Neural crest cell (in vitro differentiated cells): ENCODE measurements around the gene DESI1. TPM values are rescaled to one million over a fixed set of nuclear protein-coding genes. Genes with fewer than 3 reads are reported as not detected.
"Not testable (repeated sequence)": the region's sequence is repeated elsewhere in the genome, so short reads cannot be mapped to it uniquely, and the experiment has no call there.

Source experiments
- DNase-seq: peaks from one replicate; pipeline ENCODE4 v3.0.0; 2021; ENCODE audit warnings: low read depth, mixed read lengths, low spot score
- H3K27ac Mint-ChIP-seq: one replicate; pipeline ENCODE4 v1.8.0; 2021; ENCODE audit warnings: mild to moderate bottlenecking, mixed read lengths; ENCODE audit not compliant: unreplicated experiment
- H3K27me3 Mint-ChIP-seq: 2 replicates; pipeline ENCODE4 v1.8.0; 2021; ENCODE audit warnings: low read depth, mild to moderate bottlenecking, mixed read lengths
- H3K36me3 Mint-ChIP-seq: 2 replicates; pipeline ENCODE4 v1.8.0; 2021; ENCODE audit warnings: low read depth, mild to moderate bottlenecking, mixed read lengths
- H3K4me1 Mint-ChIP-seq: 2 replicates; pipeline ENCODE4 v1.8.0; 2021; ENCODE audit warnings: mixed read lengths
- H3K4me3 Mint-ChIP-seq: one replicate; pipeline ENCODE4 v1.8.0; 2021; ENCODE audit warnings: mild to moderate bottlenecking, mixed read lengths
- H3K9me3 Mint-ChIP-seq: 2 replicates; pipeline ENCODE4 v1.8.0; 2021; ENCODE audit warnings: mixed read lengths
- CTCF ChIP-seq: fragments of 200-600 bp; sonication (generic); conservative IDR thresholded peaks from 2 replicates; pipeline ENCODE4 v1.5.0; 2021; ENCODE audit warnings: antibody characterized with exemption, mild to moderate bottlenecking
- total RNA-seq: library from RNA; stranded (reverse); gene quantifications from 2 replicates; pipeline ENCODE4 v1.2.1, GENCODE V29; 2021

The DESI1 gene
- total RNA-seq, 1 donor from 2014 or later: 38.0 TPM

GRCh38 chr22:41575533-41575932 lies 45.3 kb downstream of the DESI1 start:
- H3K4me1 Mint-ChIP-seq: peaks cover 3% of the 10 kb centered on the region

GRCh38 chr22:41574847-41575381 lies 45.9 kb downstream of the DESI1 start:
- Mint-ChIP-seq H3K27me3 (no peaks in the 10 kb centered on the region), H3K9me3 (no peaks in the 10 kb centered on the region), H3K27ac (no peak overlapping the region), H3K36me3 (peaks cover 3% of the 10 kb centered on the region), H3K4me1 (peaks cover 3% of the 10 kb centered on the region), H3K4me3 (no peak overlapping the region)
- TF ChIP-seq CTCF: no peak
- DNase-seq: no peak

More at GRCh38 chr22:41575533-41575932, 45.3 kb downstream of the DESI1 start:
- Mint-ChIP-seq H3K27ac (no peak overlapping the region), H3K36me3 (peaks cover 3% of the 10 kb centered on the region), H3K9me3 (no peaks in the 10 kb centered on the region), H3K4me3 (peak overlapping the region; percentile 19), H3K27me3 (no peaks in the 10 kb centered on the region)
- DNase-seq: no peak
- TF ChIP-seq CTCF: no peak

GRCh38 chr22:41573677-41574076 lies 47.2 kb downstream of the DESI1 start:
- peaks cover 3% of the 10 kb centered on the region for H3K36me3 Mint-ChIP-seq
- H3K27ac Mint-ChIP-seq: no peak overlapping the region
- no peak overlapping the region for H3K4me3 Mint-ChIP-seq
- no peak for DNase-seq
- no peaks in the 10 kb centered on the region for H3K27me3 Mint-ChIP-seq
- no peak for TF ChIP-seq CTCF
- peaks cover 13% of the 10 kb centered on the region for H3K4me1 Mint-ChIP-seq
- no peaks in the 10 kb centered on the region for H3K9me3 Mint-ChIP-seq

GRCh38 chr22:41572305-41572704 lies 48.5 kb downstream of the DESI1 start:
- H3K4me3 Mint-ChIP-seq, H3K36me3 Mint-ChIP-seq, H3K9me3 Mint-ChIP-seq, H3K27ac Mint-ChIP-seq, DNase-seq, H3K27me3 Mint-ChIP-seq: not testable (repeated sequence)
- H3K4me1 Mint-ChIP-seq: peaks cover 16% of the 10 kb centered on the region

GRCh38 chr22:41571786-41572185 lies 49.1 kb downstream of the DESI1 start:
- no peak for TF ChIP-seq CTCF
- peaks cover 2% of the 10 kb centered on the region for H3K36me3 Mint-ChIP-seq
- no peak overlapping the region for H3K27ac Mint-ChIP-seq
- H3K27me3 Mint-ChIP-seq: no peaks in the 10 kb centered on the region
- H3K9me3 Mint-ChIP-seq: no peaks in the 10 kb centered on the region
- H3K4me3 Mint-ChIP-seq: no peak overlapping the region
- DNase-seq: no peak
- H3K4me1 Mint-ChIP-seq: peaks cover 15% of the 10 kb centered on the region

- Mint-ChIP-seq H3K4me1 (peaks cover 17% of the 10 kb centered on the region), H3K4me3 (no peak overlapping the region), H3K27ac (no peak overlapping the region), H3K27me3 (no peaks in the 10 kb centered on the region), H3K9me3 (no peaks in the 10 kb centered on the region), H3K36me3 (no peaks in the 10 kb centered on the region)
- DNase-seq: no peak
- TF ChIP-seq CTCF: no peak
Observed at GRCh38 chr22:41570221-41570620, 50.6 kb downstream of the DESI1 start.
